ENCODE results near the gene SCYGR2. TPM values are rescaled to one million over a fixed set of nuclear protein-coding genes. Genes with fewer than 3 reads are reported as not detected.

SCYGR2 gene
- total RNA-seq, 1 experiment from 2014 or later: not detected

- no peaks in the 10 kb centered on the region for H3K27me3 ChIP-seq (replicated peaks; ENCODE audit: control insufficient read depth, insufficient read depth, low read length)
- no peaks in the 10 kb centered on the region for H3K4me1 ChIP-seq
- Mint-ChIP-seq H3K4me3 (ENCODE audit: unreplicated experiment) (no peak overlapping the region), H3K27ac (ENCODE audit: unreplicated experiment) (no peak overlapping the region), H3K4me1 (ENCODE audit: low read depth, unreplicated experiment) (peaks cover 10% of the 10 kb centered on the region), H3K36me3 (ENCODE audit: insufficient read depth, unreplicated experiment) (no peaks in the 10 kb centered on the region), H3K9me3 (ENCODE audit: unreplicated experiment) (no peaks in the 10 kb centered on the region), H3K27me3 (ENCODE audit: insufficient read depth, unreplicated experiment) (no peaks in the 10 kb centered on the region)
- ChIA-PET CTCF (no interaction called here), POLR2A (interaction anchor here (0.5 kb wide), 1 partner anchor 136 kb away, joined by 4 read pairs; no protein-coding TSS in a partner anchor)
- no peak for TF ChIP-seq CTCF (IDR thresholded peaks at IDR 0.05; ENCODE audit: insufficient read depth in 1 of 2, low read depth in 1 of 2, low read length in 1 of 2, severe bottlenecking in 1 of 2, unreplicated experiment in 1 of 2)
- no peak overlapping the region for H3K4me3 ChIP-seq (ENCODE audit: low read depth, low read length)
- no TSS peak for BruUV-seq (replicated peaks)
- no peaks in the 10 kb centered on the region for H3K36me3 ChIP-seq (ENCODE audit: control insufficient read depth, insufficient read depth, low read length)
- H3K9me3 ChIP-seq: no peaks in the 10 kb centered on the region
- intact Hi-C loops (cut with micrococcal nuclease; ENCODE audit: unreplicated experiment): no loop called here
- DNase-seq: no peak
Measured at GRCh38 chr2:227615906-227616305, 17.2 kb downstream of the SCYGR2 start.

GRCh38 chr2:227616631-227617030 is 17.9 kb downstream of the SCYGR2 start:
- Mint-ChIP-seq H3K9me3 (ENCODE audit: unreplicated experiment) (no peaks in the 10 kb centered on the region), H3K4me1 (ENCODE audit: low read depth, unreplicated experiment) (peaks cover 10% of the 10 kb centered on the region), H3K27me3 (ENCODE audit: insufficient read depth, unreplicated experiment) (no peaks in the 10 kb centered on the region), H3K4me3 (ENCODE audit: unreplicated experiment) (no peak overlapping the region), H3K36me3 (ENCODE audit: insufficient read depth, unreplicated experiment) (no peaks in the 10 kb centered on the region), H3K27ac (ENCODE audit: unreplicated experiment) (no peak overlapping the region)
- H3K9me3 ChIP-seq: no peaks in the 10 kb centered on the region
- no peaks in the 10 kb centered on the region for H3K36me3 ChIP-seq (ENCODE audit: control insufficient read depth, insufficient read depth, low read length)
- H3K4me3 ChIP-seq (ENCODE audit: low read depth, low read length): no peak overlapping the region
- ChIA-PET CTCF (no interaction called here), POLR2A (no interaction called here)
- BruUV-seq (replicated peaks): no TSS peak
- TF ChIP-seq CTCF (IDR thresholded peaks at IDR 0.05; ENCODE audit: insufficient read depth in 1 of 2, low read depth in 1 of 2, low read length in 1 of 2, severe bottlenecking in 1 of 2, unreplicated experiment in 1 of 2): no peak
- H3K27me3 ChIP-seq (replicated peaks; ENCODE audit: control insufficient read depth, insufficient read depth, low read length): no peaks in the 10 kb centered on the region
- DNase-seq: no peak
- intact Hi-C loops (cut with micrococcal nuclease; ENCODE audit: unreplicated experiment): no loop called here
- no peaks in the 10 kb centered on the region for H3K4me1 ChIP-seq

GRCh38 chr2:227617316-227618230 is 18.9 kb downstream of the SCYGR2 start, which contains the start of gene SCYGR4:
Gene SCYGR4 (plus strand): TSS chr2:227617498. CDS start chr2:227617498, 0 bp downstream.
- H3K36me3 ChIP-seq (ENCODE audit: control insufficient read depth, insufficient read depth, low read length): no peaks in the 10 kb centered on the region
- no peaks in the 10 kb centered on the region for H3K27me3 ChIP-seq (replicated peaks; ENCODE audit: control insufficient read depth, insufficient read depth, low read length)
- H3K4me3 Mint-ChIP-seq (ENCODE audit: unreplicated experiment): no peak within 1 kb of the TSS
- no peak for DNase-seq
- ChIA-PET POLR2A (no interaction called here), CTCF (no interaction called here)
- no peaks in the 10 kb centered on the region for H3K27me3 Mint-ChIP-seq (ENCODE audit: insufficient read depth, unreplicated experiment)
- H3K4me1 Mint-ChIP-seq (ENCODE audit: low read depth, unreplicated experiment): peaks cover 10% of the 10 kb centered on the region
- no peaks in the 10 kb centered on the region for H3K9me3 ChIP-seq
- H3K9me3 Mint-ChIP-seq (ENCODE audit: unreplicated experiment): no peaks in the 10 kb centered on the region
- no peaks in the 10 kb centered on the region for H3K36me3 Mint-ChIP-seq (ENCODE audit: insufficient read depth, unreplicated experiment)
- BruUV-seq (replicated peaks): no TSS peak
- TF ChIP-seq CTCF (IDR thresholded peaks at IDR 0.05; ENCODE audit: insufficient read depth in 1 of 2, low read depth in 1 of 2, low read length in 1 of 2, severe bottlenecking in 1 of 2, unreplicated experiment in 1 of 2): no peak
- no peak within 1 kb of the TSS for H3K27ac Mint-ChIP-seq (ENCODE audit: unreplicated experiment)
- no peak within 1 kb of the TSS for H3K4me3 ChIP-seq (ENCODE audit: low read depth, low read length)
- intact Hi-C loops (cut with micrococcal nuclease; ENCODE audit: unreplicated experiment): no loop called here
- no peaks in the 10 kb centered on the region for H3K4me1 ChIP-seq
